C4-2B (cell line): ENCODE results near the gene XYLT1.

Experiments
- ZFX ChIP-seq: fragments of 450-650 bp; IDR thresholded peaks from 2 replicates; pipeline ENCODE4 v1.6.1; 2017
- TF ChIP-seq, protein P1 (sequence below): fragments of 450-650 bp; conservative IDR thresholded peaks from 2 replicates; pipeline ENCODE4 v1.5.1; 2017; ENCODE audit warnings: mild to moderate bottlenecking

DNA sequence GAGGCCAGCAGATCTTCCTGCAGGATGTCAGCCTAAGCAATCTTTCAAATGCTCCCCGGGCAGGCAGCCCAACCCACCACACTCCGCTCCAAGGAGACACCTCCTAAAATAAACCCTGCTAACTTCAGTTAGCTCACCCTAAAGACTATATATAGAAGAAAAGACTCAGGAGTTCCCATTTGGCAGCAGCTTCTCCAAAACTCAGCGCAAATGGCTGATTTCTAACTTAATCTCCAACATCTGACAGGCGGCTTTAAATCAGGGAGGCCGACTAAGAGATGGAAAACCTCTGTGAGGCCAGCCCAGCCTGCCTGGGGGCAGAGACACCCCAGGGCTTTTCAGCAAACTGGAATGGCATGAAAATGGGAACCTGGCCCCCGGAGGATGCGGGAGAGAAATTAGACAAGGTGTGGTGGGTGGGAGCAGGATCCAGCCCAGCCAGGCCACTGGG is 91.6 kb downstream of the XYLT1 start:
- TF ChIP-seq, protein P1, sequence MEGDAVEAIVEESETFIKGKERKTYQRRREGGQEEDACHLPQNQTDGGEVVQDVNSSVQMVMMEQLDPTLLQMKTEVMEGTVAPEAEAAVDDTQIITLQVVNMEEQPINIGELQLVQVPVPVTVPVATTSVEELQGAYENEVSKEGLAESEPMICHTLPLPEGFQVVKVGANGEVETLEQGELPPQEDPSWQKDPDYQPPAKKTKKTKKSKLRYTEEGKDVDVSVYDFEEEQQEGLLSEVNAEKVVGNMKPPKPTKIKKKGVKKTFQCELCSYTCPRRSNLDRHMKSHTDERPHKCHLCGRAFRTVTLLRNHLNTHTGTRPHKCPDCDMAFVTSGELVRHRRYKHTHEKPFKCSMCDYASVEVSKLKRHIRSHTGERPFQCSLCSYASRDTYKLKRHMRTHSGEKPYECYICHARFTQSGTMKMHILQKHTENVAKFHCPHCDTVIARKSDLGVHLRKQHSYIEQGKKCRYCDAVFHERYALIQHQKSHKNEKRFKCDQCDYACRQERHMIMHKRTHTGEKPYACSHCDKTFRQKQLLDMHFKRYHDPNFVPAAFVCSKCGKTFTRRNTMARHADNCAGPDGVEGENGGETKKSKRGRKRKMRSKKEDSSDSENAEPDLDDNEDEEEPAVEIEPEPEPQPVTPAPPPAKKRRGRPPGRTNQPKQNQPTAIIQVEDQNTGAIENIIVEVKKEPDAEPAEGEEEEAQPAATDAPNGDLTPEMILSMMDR: no peak
- no peak for TF ChIP-seq ZFX
